K562 (cell line): ENCODE data around the gene ANKRD27. TPM values are rescaled to one million over a fixed set of nuclear protein-coding genes. Genes with fewer than 3 reads are reported as not detected.

ENCODE experiments used
- CREB3 ChIP-seq: fragments of 450-650 bp; conservative IDR thresholded peaks from 2 replicates; pipeline ENCODE4 v1.6.1; 2016; ENCODE audit warnings: missing genetic modification characterization, low read depth, mild to moderate bottlenecking, missing compliant biosample characterization, moderate library complexity
- ELF2 ChIP-seq: fragments of 250-450 bp; sonication (Bioruptor Pico); IDR thresholded peaks from 2 replicates; pipeline ENCODE4 v1.5.0; 2021; ENCODE audit warnings: mild to moderate bottlenecking
- HSF4 ChIP-seq: fragments of 250-450 bp; sonication (Bioruptor Pico); IDR thresholded peaks from 2 replicates; pipeline ENCODE4 v2.1.2; 2022; ENCODE audit warnings: mild to moderate bottlenecking, moderate library complexity, borderline replicate concordance
- MYC ChIP-seq, 2 experiments: fragments of 250-450 bp in 1 of 2; sonication (Bioruptor Pico) in 1 of 2; IDR thresholded peaks; 2 replicates each; pipeline versions ENCODE4 v1.5.1 to v1.6.1; 2012 to 2021; ENCODE audit warnings: low read depth in 2 of 2, borderline replicate concordance in 1 of 2, improper control_type of control experiment in 1 of 2, low read length in 1 of 2, mild to moderate bottlenecking in 1 of 2, moderate library complexity in 1 of 2
- NFATC3 ChIP-seq: fragments of 450-650 bp; IDR thresholded peaks from 2 replicates; pipeline ENCODE4 v1.6.1; 2017; ENCODE audit warnings: mild to moderate bottlenecking
- NFXL1 ChIP-seq: fragments of 450-650 bp; formaldehyde crosslinking; IDR thresholded peaks from 2 replicates; pipeline ENCODE4 v1.4.0; 2021; ENCODE audit warnings: mild to moderate bottlenecking
- PHTF2 ChIP-seq: fragments of 250-450 bp; sonication (Bioruptor Pico); IDR thresholded peaks from 2 replicates; pipeline ENCODE4 v1.5.0; 2021; ENCODE audit warnings: mild to moderate bottlenecking
- RREB1 ChIP-seq: fragments of 250-450 bp; sonication (Bioruptor Pico); IDR thresholded peaks from 2 replicates; pipeline ENCODE4 v1.4.0; 2020
- TEAD2 ChIP-seq: fragments of 450-650 bp; IDR thresholded peaks from 2 replicates; pipeline ENCODE4 v1.6.1; 2016; ENCODE audit warnings: missing genetic modification characterization, control low read depth, missing compliant biosample characterization
- TFE3 ChIP-seq: fragments of 450-650 bp; formaldehyde crosslinking; IDR thresholded peaks from 2 replicates; pipeline ENCODE4 v1.4.0; 2020; ENCODE audit warnings: mild to moderate bottlenecking, mixed read lengths
- ZBTB11 ChIP-seq, 3 experiments: fragments of 200-800 bp in 1 of 3; fragments of 250-450 bp in 1 of 3; fragments of 450-650 bp in 1 of 3; sonication (Bioruptor Pico) in 1 of 3; sonication (Bioruptor generic) in 1 of 3; formaldehyde crosslinking in 1 of 3; IDR thresholded peaks; 2 replicates each; pipeline versions ENCODE4 v1.6.1 to v1.8.0; 2016 to 2022; ENCODE audit warnings: mild to moderate bottlenecking in 2 of 3, missing genetic modification characterization in 2 of 3, missing compliant biosample characterization in 1 of 3, moderate library complexity in 1 of 3
- ZNF165 ChIP-seq: fragments of 250-450 bp; sonication (Bioruptor Pico); IDR thresholded peaks from 2 replicates; pipeline ENCODE4 v1.4.0; 2020; ENCODE audit warnings: borderline replicate concordance
- ZNF707 ChIP-seq: fragments of 250-450 bp; sonication (Bioruptor Pico); conservative IDR thresholded peaks from 2 replicates; pipeline ENCODE4 v1.8.0; 2022; ENCODE audit warnings: inconsistent platforms, mild to moderate bottlenecking, moderate library complexity
- polyA plus RNA-seq, 8 experiments: library from polyadenylated mRNA; depleted of rRNA in 4 of 8; stranded (reverse) in 5 of 8; unstranded in 3 of 8; fragments of >200 nt; fragmentation: Nextera tagmentation in 2 of 8; fragmentation: Illumina TruSeq in 1 of 8; extraction: Ambion mirVana in 2 of 8; extraction: Trizol in 1 of 8; gene quantifications; 2 replicates each; pipeline versions ENCODE4 v1.2.1 to v1.2.3, GENCODE V29; 2011 to 2014; ENCODE audit warnings: inconsistent platforms in 1 of 8, missing spikeins in 1 of 8
- total RNA-seq, 7 experiments: library from RNA; depleted of rRNA in 6 of 7; stranded (reverse); fragments of >200 nt in 6 of 7; fragmentation: Illumina TruSeq in 2 of 7; extraction: Trizol in 2 of 7; gene quantifications; 2 replicates each; pipeline versions ENCODE4 v1.2.1 to v1.2.3, GENCODE V29; 2011 to 2021; ENCODE audit warnings: low replicate concordance in 1 of 7

Gene ANKRD27
- total and polyA plus RNA-seq, 9 of the 15 experiments (the other 6 are each of a cell fraction or from before 2014, with no cell fraction given) = 5.3 to 71.3 (median 54.2) TPM

- TF ChIP-seq HSF4 (CRISPR knock-in tag) (peak; percentile 96), CREB3 (peak; percentile 99), ZNF165 (CRISPR knock-in tag) (peak; percentile 42; the same call in 1 of the 2 replicates), NFATC3 (no peak), ZBTB11 (CRISPR knock-in tag; IDR thresholded peaks at IDR 0.05) (peak in 1 of 3 experiments; percentile 68; a peak in 2 of 6 replicates), NFXL1 (CRISPR knock-in tag) (peak; percentile 90; the same call in 1 of the 2 replicates), RREB1 (peak; percentile 98), ZNF707 (CRISPR knock-in tag) (peak; percentile 78), MYC (IDR thresholded peaks at IDR 0.05; ENCODE audit: low read depth, low read length) (no peak), MYC (CRISPR knock-in tag; IDR thresholded peaks at IDR 0.05; ENCODE audit: borderline replicate concordance, low read depth) (peak; percentile 86; the same call in 1 of the 2 replicates), PHTF2 (CRISPR knock-in tag) (peak; percentile 63; the same call in 1 of the 2 replicates), TEAD2 (peak; percentile 79; the same call in 1 of the 2 replicates), ELF2 (CRISPR knock-in tag) (peak; percentile 76), TFE3 (peak; percentile 53)
Measured at GRCh38 chr19:32686847-32687475, 12.0 kb upstream of the ANKRD27 start (continued).
